Measurements from ENCODE around the gene KATNIP. TPM values are rescaled to one million over a fixed set of nuclear protein-coding genes. Genes with fewer than 3 reads are reported as not detected.

The KATNIP gene
- total and polyA plus RNA-seq, 9 of the 15 experiments (the other 6 are each of a cell fraction or from before 2014, with no cell fraction given): 1.7 to 13.2 (median 8.0) TPM

- TF ChIP-seq UBTF (IDR thresholded peaks at IDR 0.05; ENCODE audit: borderline replicate concordance in 1 of 2, low read depth in 2 of 2, low read length in 2 of 2) (no peak), ZBED1 (IDR thresholded peaks at IDR 0.05) (no peak), NUFIP1 (IDR thresholded peaks at IDR 0.05; ENCODE audit: partially characterized antibody) (no peak), RFX7 (CRISPR knock-in tag; IDR thresholded peaks at IDR 0.05) (no peak), NFIC (IDR thresholded peaks at IDR 0.05) (peak; percentile 53), ZNF318 (IDR thresholded peaks at IDR 0.05; ENCODE audit: borderline replicate concordance in 1 of 2, low read depth in 1 of 2) (peak in 1 of 2 experiments; percentile 98; a peak in 2 of 4 replicates), TAL1 (IDR thresholded peaks at IDR 0.05) (peak; percentile 65), CSDE1 (IDR thresholded peaks at IDR 0.05) (no peak), ZBTB7A (IDR thresholded peaks at IDR 0.05; ENCODE audit: borderline replicate concordance, control insufficient read depth, low read depth, low read length) (0 out of 2 replicates have a peak, but pooled peaks have one; percentile 16), FOXK2 (conservative IDR thresholded peaks at IDR 0.05 in 1 of 2, IDR thresholded peaks at IDR 0.05 in 1 of 2; ENCODE audit: low read depth in 2 of 2) (peak; percentile 89 to 90), FOXJ2 (tag; IDR thresholded peaks at IDR 0.05) (0 out of 2 replicates have a peak, but pooled peaks have one; percentile 52), HMBOX1 (IDR thresholded peaks at IDR 0.05) (peak; percentile 66; the same call in 1 of the 2 replicates), ZNF431 (CRISPR knock-in tag; IDR thresholded peaks at IDR 0.05) (no peak), ZNF274 (IDR thresholded peaks at IDR 0.05; ENCODE audit: borderline replicate concordance, low read depth, low read length) (no peak), PCBP1 (IDR thresholded peaks at IDR 0.05; ENCODE audit: low read depth, low read length, poor library complexity, severe bottlenecking) (no peak), SMARCE1 (IDR thresholded peaks at IDR 0.05) (peak; percentile 89), IFI16 (CRISPR knock-in tag; IDR thresholded peaks at IDR 0.05) (no peak), ZKSCAN8 (CRISPR knock-in tag; IDR thresholded peaks at IDR 0.05) (no peak), NFIX (CRISPR knock-in tag; IDR thresholded peaks at IDR 0.05; ENCODE audit: low read depth) (no peak)
Measured at GRCh38 chr16:27547134-27547533, 2.8 kb upstream of the KATNIP start (continued).

Data from K562 (cell line).